Duodenal mucosa (tissue), 2 donors: Measurements from ENCODE around the gene OR6B2.

ENCODE experiments used
- H3K27ac ChIP-seq: one replicate; pipeline ENCODE4 v1.7.0; 2013; ENCODE audit warnings: low read depth, low read length
- H3K27me3 ChIP-seq, 2 donors: one replicate each; pipeline ENCODE4 v1.7.0; 2013; ENCODE audit warnings: low read length in 2 of 2, control low read depth in 1 of 2; ENCODE audit not compliant: insufficient read depth in 2 of 2, control insufficient read depth in 1 of 2
- H3K36me3 ChIP-seq, 2 donors: one replicate each; pipeline ENCODE4 v1.7.0; 2013; ENCODE audit warnings: low read length in 2 of 2, control low read depth in 1 of 2; ENCODE audit not compliant: insufficient read depth in 2 of 2, control insufficient read depth in 1 of 2
- H3K4me1 ChIP-seq, 2 donors: one replicate each; pipeline ENCODE4 v1.7.0; 2013; ENCODE audit warnings: low read length in 2 of 2, control low read depth in 1 of 2; ENCODE audit not compliant: insufficient read depth in 2 of 2, control insufficient read depth in 1 of 2
- H3K4me3 ChIP-seq, 2 donors: one replicate each; pipeline ENCODE4 v1.7.0; 2013; ENCODE audit warnings: low read length in 2 of 2, low read depth in 1 of 2
- H3K9ac ChIP-seq, 2 donors: one replicate each; pipeline ENCODE4 v1.7.0; 2013; ENCODE audit warnings: low read length in 2 of 2, low read depth in 1 of 2
- H3K9me3 ChIP-seq, 2 donors: one replicate each; pipeline ENCODE4 v1.7.0; 2013; ENCODE audit warnings: low read length in 2 of 2, control low read depth in 1 of 2; ENCODE audit not compliant: control insufficient read depth in 1 of 2

Gene OR6B2

GRCh38 chr2:239985356-239985755, 44.9 kb downstream of the OR6B2 start:
- Histone ChIP-seq H3K27ac (no peak overlapping the region), H3K9ac (no peak overlapping the region), H3K27me3 (no peaks in the 10 kb centered on the region), H3K4me1 (no peaks in the 10 kb centered on the region), H3K4me3 (no peak overlapping the region), H3K9me3 (peaks cover 3 to 4% of the 10 kb centered on the region in 2 donors), H3K36me3 (peaks cover 45 to 89% of the 10 kb centered on the region in 2 donors)

- Histone ChIP-seq H3K27me3 (no peaks in the 10 kb centered on the region), H3K4me1 (no peaks in the 10 kb centered on the region), H3K27ac (no peak overlapping the region), H3K9me3 (peaks cover 3 to 4% of the 10 kb centered on the region in 2 donors), H3K9ac (no peak overlapping the region), H3K4me3 (no peak overlapping the region), H3K36me3 (peaks cover 45 to 87% of the 10 kb centered on the region in 2 donors)
Measured at GRCh38 chr2:239984421-239985194, 45.6 kb downstream of the OR6B2 start.

- H3K27ac ChIP-seq: no peak overlapping the region
- no peaks in the 10 kb centered on the region for H3K27me3 ChIP-seq
- no peaks in the 10 kb centered on the region for H3K4me1 ChIP-seq
- peaks cover 37 to 84% of the 10 kb centered on the region in 2 donors for H3K36me3 ChIP-seq
- H3K4me3 ChIP-seq: no peak overlapping the region
- peaks cover 3 to 4% of the 10 kb centered on the region in 2 donors for H3K9me3 ChIP-seq
- H3K9ac ChIP-seq: no peak overlapping the region
Measured at GRCh38 chr2:239983004-239983778, 47.0 kb downstream of the OR6B2 start.
